ENCODE measurements around the gene MON1A. TPM values are rescaled to one million over a fixed set of nuclear protein-coding genes. Genes with fewer than 3 reads are reported as not detected.

Gene MON1A
- total and polyA plus RNA-seq, 10 of the 15 experiments (the other 5 are each of a cell fraction or from before 2014, with no cell fraction given): 1.3 to 10.5 (median 7.7) TPM

- DNase-seq (ENCODE audit: low read depth, low spot score): no peak
- peak; percentile 29; the same call in 2 of the 3 replicates for ATAC-seq
- SMC1A ChIA-PET (ENCODE audit: uncharacterized antibody, unreplicated experiment): no interaction called here
- Histone ChIP-seq H4K20me1 (ENCODE audit: control insufficient read depth, insufficient read depth) (no peaks in the 10 kb centered on the region), H3K36me3 (ENCODE audit: control insufficient read depth in 2 of 2, insufficient read depth in 2 of 2, low read length in 1 of 2) (no peaks in the 10 kb centered on the region), H3K9me3 (replicated peaks; ENCODE audit: control insufficient read depth, insufficient read depth, low read length) (no peaks in the 10 kb centered on the region), H3K27me3 (replicated peaks in 1 of 2; ENCODE audit: control insufficient read depth in 2 of 2, insufficient read depth in 2 of 2, low read length in 1 of 2) (peaks cover 0 to 2% of the 10 kb centered on the region in 2 experiments; a peak in 2 of 4 replicates), H3K9ac (ENCODE audit: control insufficient read depth, insufficient read depth, low read length) (no peak overlapping the region), H3K79me2 (ENCODE audit: control insufficient read depth, insufficient read depth, low read length) (no peaks in the 10 kb centered on the region), H3K4me2 (ENCODE audit: control insufficient read depth, insufficient read depth) (no peak overlapping the region), H3K27ac (ENCODE audit: control insufficient read depth, insufficient read depth) (no peak overlapping the region), H3K4me3 (no peak overlapping the region), H3K4me1 (ENCODE audit: control insufficient read depth, insufficient read depth, low read length) (no peaks in the 10 kb centered on the region), H2AFZ (ENCODE audit: control insufficient read depth, low read depth, low read length) (no peak overlapping the region)
- BruUV-seq (replicated peaks): no TSS peak
- RAD21 ChIA-PET (ENCODE audit: unreplicated experiment): interaction anchor here (1.2 kb wide), 1 partner anchor 43 kb away, joined by 3 read pairs; no protein-coding TSS in a partner anchor
- CTCF ChIA-PET: interaction anchor here (0.6 to 1.1 kb wide), 3 partner anchors 9 to 49 kb away, joined by 3 to 4 read pairs (median 3); no protein-coding TSS in a partner anchor
- intact Hi-C loops (cut with micrococcal nuclease; ENCODE audit: unreplicated experiment) (no loop called here), in situ Hi-C loops (cut with MboI) (no loop called here)
- FAIRE-seq: no peak
- WGBS (ENCODE audit: insufficient coverage, insufficient replicate concordance, low lambda C conversion rate, missing lambda C conversion rate): 35% methylated on average over 6 of the region's 6 CpGs
- POLR2A ChIA-PET: no interaction called here
- TF ChIP-seq ZBTB4 (CRISPR knock-in tag; IDR thresholded peaks at IDR 0.05) (no peak), ELK1 (IDR thresholded peaks at IDR 0.05; ENCODE audit: low read depth, low read length) (no peak), ASH2L (IDR thresholded peaks at IDR 0.05; ENCODE audit: borderline replicate concordance, low read depth) (no peak), EP300 (IDR thresholded peaks at IDR 0.05; ENCODE audit: borderline replicate concordance in 1 of 2, control insufficient read depth in 1 of 2, low read depth in 2 of 2, low read length in 2 of 2) (no peak), FOS (IDR thresholded peaks at IDR 0.05; ENCODE audit: borderline replicate concordance, extremely low read depth, insufficient read length) (no peak), YBX1 (IDR thresholded peaks at IDR 0.05) (no peak), TARDBP (IDR thresholded peaks at IDR 0.05; ENCODE audit: borderline replicate concordance) (no peak), GATAD2B (conservative IDR thresholded peaks at IDR 0.05; ENCODE audit: low read depth) (no peak), RCOR1 (conservative IDR thresholded peaks at IDR 0.05; ENCODE audit: low read depth, low read length) (no peak), RUNX3 (IDR thresholded peaks at IDR 0.05; ENCODE audit: low read length) (no peak), POU2F2 (IDR thresholded peaks at IDR 0.05; ENCODE audit: borderline replicate concordance, low read depth, low read length) (no peak), NBN (IDR thresholded peaks at IDR 0.05) (no peak), MYB (IDR thresholded peaks at IDR 0.05; ENCODE audit: borderline replicate concordance, low read depth, low read length) (no peak), CHD2 (IDR thresholded peaks at IDR 0.05; ENCODE audit: borderline replicate concordance, low read depth, low read length) (no peak), ZNF24 (IDR thresholded peaks at IDR 0.05) (no peak), SMAD1 (IDR thresholded peaks at IDR 0.05; ENCODE audit: low read depth, partially characterized antibody) (no peak), JUND (IDR thresholded peaks at IDR 0.05; ENCODE audit: low read depth, low read length) (no peak), PML (IDR thresholded peaks at IDR 0.05; ENCODE audit: low read length) (no peak)
Measured at GRCh38 chr3:49882166-49882565, 47.4 kb downstream of the MON1A start.
